Activated T-cell treated with anti-CD3 and anti-CD28 coated beads, Interleukin-2, amount 50 U/mL, for 4 hours (primary cell): ENCODE data around the gene MR1. TPM values are rescaled to one million over a fixed set of nuclear protein-coding genes. Genes with fewer than 3 reads are reported as not detected.

ENCODE experiments used
- ATAC-seq, 2 donors: fragments of 200-7000 bp; cut with Tn5 transposase; one replicate each; pipeline ENCODE4 v1.10.0; 2021
- DNase-seq: peaks from one replicate; pipeline ENCODE4 v3.0.0-alpha.2; 2020
- H3K27me3 Mint-ChIP-seq: one replicate; pipeline ENCODE4 v1.8.0; 2021; ENCODE audit warnings: low read depth, mixed read lengths
- H3K36me3 Mint-ChIP-seq: one replicate; pipeline ENCODE4 v1.8.0; 2022; ENCODE audit warnings: mixed read lengths; ENCODE audit not compliant: insufficient read depth
- H3K4me1 Mint-ChIP-seq: one replicate; pipeline ENCODE4 v1.8.0; 2021; ENCODE audit warnings: low read depth, mixed read lengths
- H3K4me3 Mint-ChIP-seq: one replicate; pipeline ENCODE4 v1.8.0; 2021; ENCODE audit warnings: mild to moderate bottlenecking, moderate library complexity, mixed read lengths
- H3K9me3 Mint-ChIP-seq: one replicate; pipeline ENCODE4 v1.8.0; 2021; ENCODE audit warnings: mixed read lengths
- total RNA-seq, 3 donors: library from RNA; stranded (reverse); gene quantifications; one replicate each; pipeline ENCODE4 v1.2.1, GENCODE V29; 2021

Gene MR1
- total RNA-seq, 3 donors from 2014 or later: 6.5 to 10.7 (median 8.3) TPM

DNA sequence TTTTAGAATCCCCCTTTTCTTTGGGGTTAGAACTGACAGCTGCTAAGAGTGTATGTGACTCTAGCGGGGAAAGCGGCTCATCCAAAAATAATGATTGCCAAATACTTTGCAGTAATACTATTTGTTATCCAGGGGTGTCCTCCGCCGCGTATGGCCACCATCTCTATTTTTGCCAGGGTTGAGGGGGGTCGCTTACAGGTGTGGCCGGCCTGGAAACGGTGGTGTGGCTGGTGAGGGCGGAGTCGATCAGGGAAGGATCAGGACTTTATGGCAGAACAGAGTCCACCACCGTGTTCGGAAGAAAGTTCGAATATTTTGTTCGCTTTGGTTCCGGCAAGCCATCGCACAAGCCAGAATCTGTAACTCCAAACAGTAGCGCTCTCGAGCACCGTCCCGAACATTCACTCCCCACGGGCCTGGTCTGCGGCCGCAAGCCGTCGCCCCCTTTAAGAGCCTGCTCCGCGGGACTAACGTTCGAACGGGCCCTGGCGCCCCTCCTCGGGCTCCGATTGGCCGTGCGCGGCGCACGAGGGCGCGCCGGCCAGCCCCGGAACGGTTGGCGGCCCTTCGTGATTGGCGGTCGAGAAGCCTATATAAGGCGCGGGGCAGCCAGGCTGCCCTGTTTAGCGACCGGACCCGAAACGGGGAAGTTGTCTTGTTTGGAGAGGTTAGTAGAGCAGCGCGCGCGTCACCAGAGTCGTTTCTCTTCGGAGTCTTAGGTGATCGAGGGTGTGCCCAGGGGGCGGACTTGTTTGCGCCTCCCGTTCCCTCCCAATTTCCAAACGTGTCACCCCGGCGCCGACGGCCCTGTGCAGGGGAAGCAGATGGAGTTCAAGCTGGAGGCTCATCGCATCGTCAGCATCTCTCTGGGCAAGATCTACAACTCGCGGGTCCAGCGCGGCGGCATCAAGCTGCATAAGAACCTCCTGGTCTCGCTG is 54.6 kb downstream of the MR1 start, which contains the start of gene IER5:
TSS of gene IER5 (plus strand) at position 622 of the 938 bp plus-strand sequence. CDS start at position 825, 203 bp downstream.
- H3K4me1 Mint-ChIP-seq: peaks cover 40% of the 10 kb centered on the region

DNA sequence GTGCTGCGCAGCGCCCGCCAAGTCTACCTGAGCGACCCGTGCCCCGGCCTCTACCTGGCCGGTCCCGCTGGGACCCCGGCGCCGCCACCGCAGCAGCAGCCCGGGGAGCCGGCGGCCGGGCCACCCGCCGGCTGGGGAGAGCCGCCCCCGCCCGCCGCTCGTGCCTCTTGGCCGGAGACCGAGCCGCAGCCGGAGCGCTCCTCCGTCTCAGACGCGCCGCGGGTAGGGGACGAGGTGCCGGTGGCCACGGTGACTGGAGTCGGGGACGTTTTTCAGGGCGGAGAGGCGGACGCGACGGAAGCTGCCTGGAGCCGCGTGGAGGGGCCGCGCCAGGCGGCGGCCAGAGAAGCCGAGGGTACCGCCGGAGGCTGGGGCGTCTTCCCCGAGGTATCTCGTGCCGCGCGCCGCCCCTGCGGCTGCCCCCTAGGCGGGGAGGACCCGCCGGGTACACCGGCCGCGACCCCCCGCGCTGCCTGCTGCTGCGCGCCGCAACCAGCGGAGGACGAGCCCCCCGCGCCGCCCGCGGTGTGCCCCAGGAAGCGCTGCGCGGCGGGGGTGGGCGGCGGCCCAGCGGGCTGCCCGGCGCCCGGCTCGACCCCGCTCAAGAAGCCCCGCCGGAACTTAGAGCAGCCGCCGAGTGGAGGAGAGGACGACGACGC is 55.4 kb downstream of the MR1 start:
- H3K36me3 Mint-ChIP-seq: peaks cover 30% of the 10 kb centered on the region
- H3K4me3 Mint-ChIP-seq: peak overlapping the region; percentile 100
- no peaks in the 10 kb centered on the region for H3K27me3 Mint-ChIP-seq
- ATAC-seq (peak; percentile 9 to 11), DNase-seq (peak; percentile 23)
- no peaks in the 10 kb centered on the region for H3K9me3 Mint-ChIP-seq
- H3K4me1 Mint-ChIP-seq: peaks cover 40% of the 10 kb centered on the region

More for the DNA sequence above, 54.6 kb downstream of the MR1 start, which contains the start of gene IER5:
- no peaks in the 10 kb centered on the region for H3K27me3 Mint-ChIP-seq
- H3K9me3 Mint-ChIP-seq: no peaks in the 10 kb centered on the region
- ATAC-seq: peak; percentile 83 to 84
- peaks cover 30% of the 10 kb centered on the region for H3K36me3 Mint-ChIP-seq
- DNase-seq: peak; percentile 97
- peak within 1 kb of the TSS; percentile 100 for H3K4me3 Mint-ChIP-seq

DNA sequence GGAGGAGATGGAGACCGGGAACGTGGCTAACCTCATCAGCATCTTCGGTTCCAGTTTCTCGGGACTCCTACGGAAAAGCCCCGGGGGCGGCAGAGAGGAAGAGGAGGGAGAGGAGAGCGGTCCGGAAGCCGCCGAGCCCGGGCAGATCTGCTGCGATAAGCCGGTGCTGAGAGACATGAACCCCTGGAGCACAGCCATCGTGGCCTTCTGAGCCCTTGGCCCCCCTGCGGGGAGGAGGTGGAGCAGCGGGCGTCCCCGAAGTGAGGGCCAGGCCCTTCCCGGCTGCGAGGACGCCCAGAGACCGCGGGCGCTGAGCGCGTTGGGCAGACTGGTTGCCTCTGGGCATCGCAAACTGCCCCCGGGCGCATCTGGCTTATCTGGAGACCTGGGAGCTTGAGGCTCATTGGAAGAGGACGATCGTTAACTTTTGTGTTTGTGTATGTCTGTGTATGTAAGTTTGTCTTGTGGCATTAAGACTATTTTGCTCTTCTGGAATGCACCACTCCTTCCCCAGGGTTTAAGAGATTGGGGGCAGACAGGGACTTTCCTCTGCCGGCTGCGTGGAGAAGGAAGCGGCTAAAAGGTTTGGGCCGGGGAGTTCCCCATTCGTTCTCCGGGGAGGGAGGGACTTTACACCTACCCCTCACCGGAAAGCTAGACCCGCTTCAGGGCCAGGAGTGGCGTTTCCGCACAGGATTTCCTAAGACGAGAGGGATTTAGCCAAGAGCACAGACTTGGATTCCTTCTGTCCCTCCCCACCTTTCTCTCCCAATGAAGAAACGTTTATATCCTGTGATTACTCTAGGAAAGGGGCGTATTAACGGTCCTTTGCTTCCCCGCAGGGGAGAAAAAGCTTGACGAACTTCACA is 56.1 kb downstream of the MR1 start:
- Mint-ChIP-seq H3K9me3 (no peaks in the 10 kb centered on the region), H3K27me3 (no peaks in the 10 kb centered on the region), H3K4me3 (peak overlapping the region; percentile 100), H3K4me1 (peaks cover 39% of the 10 kb centered on the region), H3K36me3 (peaks cover 36% of the 10 kb centered on the region)
- ATAC-seq (peak; percentile 55 to 56), DNase-seq (peak; percentile 74)

DNA sequence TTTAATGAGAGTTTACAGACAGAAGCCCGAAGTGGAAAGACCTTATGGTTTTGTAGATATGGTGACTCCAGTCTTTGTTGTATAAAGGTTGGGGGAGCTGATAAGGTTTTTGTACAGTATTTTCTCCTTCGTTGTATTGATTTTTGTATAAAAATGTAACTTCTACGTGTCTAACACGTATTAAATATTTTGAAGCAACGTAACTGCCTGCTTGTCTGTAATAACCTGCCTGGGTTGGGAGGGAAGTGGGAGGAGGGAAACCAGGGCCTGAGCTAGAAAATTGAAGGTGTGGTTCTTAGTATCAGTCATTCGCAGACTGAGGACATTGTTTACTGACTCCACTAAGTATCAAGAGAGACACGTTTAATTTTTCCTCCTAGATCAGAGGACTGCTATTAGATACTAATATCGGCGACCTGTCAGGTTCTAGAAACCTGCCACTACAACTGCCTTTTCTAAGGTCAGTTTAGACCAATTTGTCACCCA is 56.9 kb downstream of the MR1 start:
- peak in 1 of 2 donors; percentile 20 for ATAC-seq

DNA sequence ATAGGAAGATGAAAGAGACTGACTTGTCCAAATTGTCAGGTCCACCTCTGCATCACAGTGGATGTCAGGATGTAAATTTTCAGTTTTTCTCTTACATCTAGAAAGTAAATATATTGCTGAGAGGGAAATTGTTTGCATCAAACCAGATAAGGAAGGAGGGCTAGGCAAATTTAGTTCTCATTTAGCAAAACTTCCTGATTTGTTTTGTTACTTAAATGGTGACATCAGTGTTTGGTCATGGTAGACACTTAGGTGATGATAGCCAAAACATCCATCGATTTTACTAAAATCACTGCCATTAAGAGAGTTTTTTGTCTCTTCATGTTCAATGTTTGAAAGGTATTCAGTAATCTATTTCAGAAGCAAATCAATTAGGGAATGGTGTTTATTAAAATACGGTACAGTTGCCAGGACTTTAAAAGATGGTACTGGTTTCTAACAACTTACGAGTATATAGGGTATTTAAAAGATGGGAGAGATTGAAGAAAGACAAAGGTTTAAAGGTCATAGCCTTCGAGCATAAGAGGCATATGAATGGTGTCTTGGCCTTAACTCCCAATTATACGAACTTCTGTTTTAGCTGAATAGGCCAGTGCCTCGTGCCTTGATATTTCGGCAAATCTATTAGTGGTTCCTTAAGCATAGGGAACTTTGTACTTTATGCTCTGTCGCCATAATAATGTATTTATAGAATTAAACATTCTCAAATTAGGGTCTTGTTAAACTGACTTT is 57.7 kb downstream of the MR1 start:
- H3K36me3 Mint-ChIP-seq: peaks cover 39% of the 10 kb centered on the region
- peak overlapping the region; percentile 100 for H3K4me3 Mint-ChIP-seq
- H3K9me3 Mint-ChIP-seq: no peaks in the 10 kb centered on the region
- no peaks in the 10 kb centered on the region for H3K27me3 Mint-ChIP-seq
- no peak for DNase-seq
- H3K4me1 Mint-ChIP-seq: peaks cover 43% of the 10 kb centered on the region
- ATAC-seq: no peak

More for the DNA sequence above, 56.9 kb downstream of the MR1 start:
- peaks cover 39% of the 10 kb centered on the region for H3K4me1 Mint-ChIP-seq
- peak; percentile 23 for DNase-seq
- H3K27me3 Mint-ChIP-seq: no peaks in the 10 kb centered on the region
- H3K9me3 Mint-ChIP-seq: no peaks in the 10 kb centered on the region
- peaks cover 39% of the 10 kb centered on the region for H3K36me3 Mint-ChIP-seq
- peak overlapping the region; percentile 100 for H3K4me3 Mint-ChIP-seq

DNA sequence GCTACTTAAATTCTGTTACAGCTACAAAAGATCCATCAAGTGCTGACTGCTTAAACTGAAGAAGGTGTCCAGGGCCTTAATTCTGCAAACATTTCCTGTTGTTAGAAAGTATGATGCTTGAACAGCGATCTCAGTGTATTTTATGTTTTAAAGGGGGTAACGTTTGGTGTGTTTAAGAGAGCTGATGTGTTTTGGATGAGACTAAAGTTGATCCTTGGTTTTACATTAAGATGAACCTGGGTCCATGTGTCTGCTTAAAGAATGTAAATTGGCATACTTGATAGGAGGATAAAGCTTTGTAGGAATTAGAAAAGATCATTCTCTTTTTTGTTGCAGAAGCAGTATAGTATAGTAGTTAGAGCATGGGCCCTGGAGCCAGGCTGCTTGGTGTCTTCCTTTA is 58.3 kb downstream of the MR1 start:
- ATAC-seq: no peak
- H3K9me3 Mint-ChIP-seq: no peaks in the 10 kb centered on the region
- peak overlapping the region; percentile 100 for H3K4me3 Mint-ChIP-seq
- no peak for DNase-seq
- no peaks in the 10 kb centered on the region for H3K27me3 Mint-ChIP-seq
- H3K4me1 Mint-ChIP-seq: peaks cover 45% of the 10 kb centered on the region
- H3K36me3 Mint-ChIP-seq: peaks cover 39% of the 10 kb centered on the region

DNA sequence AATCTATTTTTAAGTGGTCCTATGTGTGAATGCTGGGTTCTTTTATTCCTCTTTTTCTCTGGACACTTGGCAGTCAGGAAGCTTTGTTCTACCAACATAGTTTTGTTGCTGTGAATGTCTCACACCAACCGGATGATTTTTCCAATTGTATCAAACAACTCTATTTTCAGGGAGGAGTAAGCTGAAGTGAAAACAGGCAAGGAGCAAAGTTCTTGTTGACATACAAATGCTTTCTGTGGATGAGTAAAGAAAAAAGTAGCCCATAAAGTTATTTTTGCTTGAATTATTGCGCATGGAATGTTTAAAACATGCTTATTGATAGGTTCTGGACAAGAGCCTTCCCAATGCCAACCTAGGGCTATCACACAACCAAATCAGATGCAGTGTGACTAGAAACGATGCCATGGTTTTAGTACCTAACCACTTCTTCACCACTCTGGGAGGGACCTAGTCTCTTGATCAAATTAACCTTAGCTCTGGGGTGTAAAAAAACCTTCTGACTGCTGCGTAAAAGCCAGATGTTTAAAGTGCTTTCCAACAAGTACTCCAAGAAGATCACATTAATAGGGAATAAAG is 59.2 kb downstream of the MR1 start:
- DNase-seq (no peak), ATAC-seq (no peak)
- Mint-ChIP-seq H3K4me1 (peaks cover 45% of the 10 kb centered on the region), H3K4me3 (peak overlapping the region; percentile 59), H3K9me3 (no peaks in the 10 kb centered on the region), H3K27me3 (no peaks in the 10 kb centered on the region), H3K36me3 (peaks cover 39% of the 10 kb centered on the region)

DNA sequence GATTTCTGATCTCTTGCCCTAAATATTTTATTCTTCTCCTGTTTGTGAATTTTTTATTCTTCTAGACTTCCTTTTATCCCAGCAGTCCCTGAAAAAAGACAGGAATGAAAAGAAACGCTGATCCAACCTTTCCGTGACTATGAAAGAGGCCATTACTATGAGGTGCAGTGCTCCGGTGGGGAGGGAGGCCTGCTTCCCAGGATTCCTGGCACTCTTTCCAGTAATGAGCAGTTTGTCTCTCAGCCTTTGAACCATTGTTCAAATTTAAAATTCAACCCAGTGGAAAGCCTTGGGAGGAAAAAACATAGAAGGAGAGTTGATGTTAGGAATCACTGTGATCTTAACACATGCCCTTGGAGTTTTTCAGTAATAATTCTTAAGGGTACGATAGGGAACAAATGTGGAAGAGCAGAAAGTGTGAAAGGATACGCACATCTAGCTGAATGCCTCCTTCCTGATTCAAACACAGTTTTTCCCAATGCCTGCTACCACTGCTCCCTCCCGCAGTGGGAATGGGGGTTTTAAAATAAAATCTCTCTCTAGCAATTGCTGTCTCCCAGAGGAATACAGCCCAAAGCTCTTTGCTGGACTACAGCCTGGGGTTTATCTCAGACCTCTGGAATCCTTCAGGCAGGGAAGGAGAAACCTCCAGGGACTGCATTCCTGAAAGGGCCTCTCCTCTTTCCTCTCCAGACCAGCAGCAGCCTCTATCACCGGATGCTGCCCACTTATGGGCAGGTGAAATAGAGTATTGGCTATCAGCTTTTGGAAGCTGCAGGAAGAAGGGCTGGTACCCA is 60.8 kb downstream of the MR1 start:
- H3K4me1 Mint-ChIP-seq: peaks cover 58% of the 10 kb centered on the region
- no peaks in the 10 kb centered on the region for H3K9me3 Mint-ChIP-seq
- ATAC-seq (no peak), DNase-seq (no peak)
- H3K36me3 Mint-ChIP-seq: peaks cover 36% of the 10 kb centered on the region
- no peak overlapping the region for H3K4me3 Mint-ChIP-seq
- H3K27me3 Mint-ChIP-seq: no peaks in the 10 kb centered on the region

DNA sequence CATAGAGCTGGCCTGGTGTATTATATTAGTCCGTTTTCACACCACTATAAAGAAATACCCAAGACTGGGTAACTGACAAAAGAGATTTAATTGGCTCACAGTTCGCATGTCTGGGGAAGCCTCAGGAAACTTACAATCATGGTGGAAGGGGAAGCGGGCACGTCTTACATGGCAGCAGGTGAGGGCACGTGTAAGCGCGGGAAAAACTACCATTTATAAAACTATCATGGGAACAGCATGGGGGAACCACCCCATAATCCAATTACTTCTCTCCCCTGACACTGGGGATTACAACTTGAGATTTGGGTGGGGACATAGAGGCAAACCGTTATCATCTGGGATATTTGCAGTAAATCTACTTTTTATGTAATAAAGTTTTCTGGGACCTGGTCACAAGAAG is 61.5 kb downstream of the MR1 start:
- H3K4me1 Mint-ChIP-seq: peaks cover 64% of the 10 kb centered on the region
- no peaks in the 10 kb centered on the region for H3K27me3 Mint-ChIP-seq
- no peaks in the 10 kb centered on the region for H3K9me3 Mint-ChIP-seq
- DNase-seq (no peak), ATAC-seq (no peak)
- H3K4me3 Mint-ChIP-seq: no peak overlapping the region
- H3K36me3 Mint-ChIP-seq: peaks cover 32% of the 10 kb centered on the region

DNA sequence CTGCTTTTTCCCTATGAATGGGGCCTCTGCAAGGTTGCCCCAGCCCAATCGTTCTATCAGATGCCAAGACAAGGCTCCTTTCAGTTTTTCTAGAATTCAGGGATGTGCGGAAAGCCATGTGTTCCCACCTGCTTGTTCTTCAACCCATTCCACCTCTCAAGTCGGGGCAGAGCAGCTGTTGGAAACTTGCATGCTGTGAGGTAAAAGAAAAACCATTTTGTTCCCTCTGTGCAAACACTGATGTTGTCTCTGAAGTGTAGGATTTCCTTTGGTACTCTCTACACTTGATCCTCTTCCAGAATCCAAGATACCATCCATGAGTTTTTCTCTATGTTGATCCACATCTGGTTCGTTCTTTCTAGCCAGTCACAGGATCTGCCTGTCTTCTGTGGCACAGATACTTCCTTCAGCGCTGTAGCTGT is 62.0 kb downstream of the MR1 start:
- Mint-ChIP-seq H3K9me3 (no peaks in the 10 kb centered on the region), H3K36me3 (peaks cover 30% of the 10 kb centered on the region), H3K4me1 (peaks cover 69% of the 10 kb centered on the region), H3K4me3 (no peak overlapping the region), H3K27me3 (no peaks in the 10 kb centered on the region)
- ATAC-seq (no peak), DNase-seq (no peak)

DNA sequence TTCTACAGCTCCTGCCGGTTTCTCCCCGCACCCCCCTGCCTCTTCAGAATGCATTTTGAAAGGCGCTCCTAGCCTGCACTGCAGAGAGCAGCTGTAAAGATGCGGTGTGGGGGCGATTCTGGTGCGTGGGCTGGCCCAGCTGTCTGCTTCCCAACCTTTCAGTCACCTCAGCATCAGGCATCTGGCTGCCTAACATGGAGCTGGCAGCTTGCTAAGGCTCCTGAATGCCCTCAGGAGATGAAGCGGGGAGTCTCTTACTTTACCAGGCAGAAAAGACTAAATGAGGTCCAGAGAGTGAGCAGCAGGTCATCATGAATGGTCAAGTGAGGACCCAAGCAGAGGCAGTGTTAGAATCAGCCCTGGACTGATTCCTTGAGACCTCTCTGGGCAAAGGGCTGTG is 63.5 kb downstream of the MR1 start:
- DNase-seq (no peak), ATAC-seq (no peak)
- H3K4me3 Mint-ChIP-seq: no peak overlapping the region
- H3K36me3 Mint-ChIP-seq: peaks cover 17% of the 10 kb centered on the region
- H3K4me1 Mint-ChIP-seq: peaks cover 71% of the 10 kb centered on the region
- H3K27me3 Mint-ChIP-seq: no peaks in the 10 kb centered on the region
- H3K9me3 Mint-ChIP-seq: no peaks in the 10 kb centered on the region

DNA sequence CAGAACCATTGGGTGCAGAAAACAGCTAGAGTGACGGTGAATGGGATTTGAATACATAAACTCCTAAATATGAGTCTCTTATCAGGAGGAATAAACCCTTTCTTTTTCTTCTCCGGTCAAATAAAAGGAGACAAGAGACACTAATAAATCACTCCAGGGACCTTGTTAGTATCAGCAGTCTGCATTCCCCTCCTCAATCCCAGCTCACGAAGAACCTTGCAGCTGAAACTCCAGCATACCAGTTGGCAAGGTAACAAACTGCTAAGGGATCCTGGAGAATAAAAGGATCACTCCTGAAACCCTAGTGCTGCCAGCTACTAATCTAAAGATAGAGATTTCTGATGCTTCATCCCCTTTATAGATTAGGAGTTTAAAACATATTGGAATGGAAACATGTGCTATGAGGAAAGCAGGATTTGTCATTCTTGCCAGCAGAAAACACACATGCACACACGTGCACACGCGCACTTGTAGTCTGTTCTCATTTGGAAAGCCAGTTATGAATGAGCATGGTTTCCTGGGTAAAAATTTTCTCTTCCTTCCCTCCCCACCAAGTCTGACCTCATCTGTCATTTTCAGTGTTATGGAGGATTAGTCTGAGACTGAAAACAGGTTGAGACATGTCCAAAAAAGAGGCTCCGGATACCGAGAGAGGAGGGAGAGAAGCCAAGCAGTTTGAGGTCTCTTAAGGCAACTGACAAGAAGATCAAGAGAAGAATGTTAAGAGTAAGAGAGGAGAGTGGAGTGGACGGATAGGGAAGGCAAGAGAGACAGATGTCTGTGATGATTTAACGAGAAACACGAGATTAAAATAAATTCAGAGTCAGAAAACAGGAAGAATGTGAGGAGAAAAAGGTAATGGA is 65.6 kb downstream of the MR1 start:
- Mint-ChIP-seq H3K4me3 (peak overlapping the region; percentile 74), H3K4me1 (peaks cover 74% of the 10 kb centered on the region), H3K27me3 (no peaks in the 10 kb centered on the region), H3K9me3 (no peaks in the 10 kb centered on the region), H3K36me3 (peaks cover 7% of the 10 kb centered on the region)
- ATAC-seq: peak; percentile 81 to 83
- DNase-seq: no peak
